ENCODE measurements around the gene UFSP1.

DNA sequence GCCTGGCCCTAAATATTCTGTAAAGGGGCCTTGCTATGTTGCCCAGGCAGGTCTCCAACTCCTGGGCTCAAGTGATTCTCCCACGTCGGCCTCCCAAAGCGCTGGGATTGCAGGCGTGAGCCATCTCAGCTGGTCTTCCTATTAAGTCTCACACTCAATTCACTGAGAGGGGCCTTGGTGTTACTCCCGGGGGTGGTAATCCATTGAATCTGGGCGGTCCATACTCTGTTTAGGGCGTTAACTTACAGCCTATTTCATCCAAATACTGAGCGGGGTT lies 15.3 kb downstream of the UFSP1 start:
- TF ChIP-seq, protein P1, sequence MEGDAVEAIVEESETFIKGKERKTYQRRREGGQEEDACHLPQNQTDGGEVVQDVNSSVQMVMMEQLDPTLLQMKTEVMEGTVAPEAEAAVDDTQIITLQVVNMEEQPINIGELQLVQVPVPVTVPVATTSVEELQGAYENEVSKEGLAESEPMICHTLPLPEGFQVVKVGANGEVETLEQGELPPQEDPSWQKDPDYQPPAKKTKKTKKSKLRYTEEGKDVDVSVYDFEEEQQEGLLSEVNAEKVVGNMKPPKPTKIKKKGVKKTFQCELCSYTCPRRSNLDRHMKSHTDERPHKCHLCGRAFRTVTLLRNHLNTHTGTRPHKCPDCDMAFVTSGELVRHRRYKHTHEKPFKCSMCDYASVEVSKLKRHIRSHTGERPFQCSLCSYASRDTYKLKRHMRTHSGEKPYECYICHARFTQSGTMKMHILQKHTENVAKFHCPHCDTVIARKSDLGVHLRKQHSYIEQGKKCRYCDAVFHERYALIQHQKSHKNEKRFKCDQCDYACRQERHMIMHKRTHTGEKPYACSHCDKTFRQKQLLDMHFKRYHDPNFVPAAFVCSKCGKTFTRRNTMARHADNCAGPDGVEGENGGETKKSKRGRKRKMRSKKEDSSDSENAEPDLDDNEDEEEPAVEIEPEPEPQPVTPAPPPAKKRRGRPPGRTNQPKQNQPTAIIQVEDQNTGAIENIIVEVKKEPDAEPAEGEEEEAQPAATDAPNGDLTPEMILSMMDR (IDR thresholded peaks at IDR 0.05) = no peak
- no peak for TF ChIP-seq POLR2AphosphoS5 (IDR thresholded peaks at IDR 0.05; ENCODE audit: insufficient read depth in 1 of 2, low read depth in 1 of 2)

Measured in vagina (tissue), 2 donors.